GM12878 (cell line): Measurements from ENCODE around the gene ADGRG1. TPM values are rescaled to one million over a fixed set of nuclear protein-coding genes. Genes with fewer than 3 reads are reported as not detected.

Experiments
- ATAC-seq: fragments of 200-7000 bp; cut with Tn5 transposase; 3 replicates; pipeline ENCODE4 v1.9.1; 2020; ENCODE audit warnings: mild to moderate bottlenecking, moderate library complexity
- BruUV-seq: library from RNA; stranded (reverse); fragments of 400-500 nt; replicated peaks from 2 replicates; lab custom pipeline; 2021; lab: Mats Ljungman, UMichigan
- CTCF ChIA-PET: fragments of 300-600 bp; sonication (Branson Sonifier 250); formaldehyde crosslinking; extraction: SDS; loops from one replicate; lab custom pipeline; 2021; ENCODE audit warnings: inconsistent platforms; lab: Yijun Ruan, JAX
- POLR2A ChIA-PET: fragments of 350-600 bp; formaldehyde crosslinking; extraction: SDS; loops from one replicate; lab custom pipeline; 2021; ENCODE audit warnings: inconsistent platforms; lab: Charles Lee
- RAD21 ChIA-PET: fragments of 300-600 bp; sonication (Branson Sonifier 250); formaldehyde crosslinking; loops from one replicate; lab custom pipeline; 2023; ENCODE audit warnings: antibody characterized with exemption; ENCODE audit not compliant: unreplicated experiment; lab: Charles Lee
- SMC1A ChIA-PET: fragments of 300-600 bp; sonication (Branson Sonifier 250); formaldehyde crosslinking; loops from one replicate; lab custom pipeline; 2023; ENCODE audit not compliant: unreplicated experiment, uncharacterized antibody; lab: Charles Lee
- DNase-seq: peaks from one replicate; pipeline ENCODE4 v3.0.0-alpha.2; 2011; ENCODE audit warnings: low read depth, low spot score
- FAIRE-seq: peaks from 3 replicates; lab custom pipeline; 2011; peaks lifted over from hg19 to GRCh38; lab: Jason Lieb, UNC
- H2AFZ ChIP-seq: 2 replicates; pipeline ENCODE4 v1.6.0; 2011; ENCODE audit warnings: low read depth, low read length, control low read depth; ENCODE audit not compliant: control insufficient read depth
- H3K27ac ChIP-seq: 2 replicates; pipeline ENCODE4 v1.5.1; 2011; ENCODE audit warnings: control low read depth; ENCODE audit not compliant: control insufficient read depth, insufficient read depth
- H3K27me3 ChIP-seq, 2 experiments: replicated peaks in 1 of 2; 2 replicates each; pipeline versions ENCODE4 v1.6.0 to v1.6.1; 2011; ENCODE audit warnings: low read length in 1 of 2; ENCODE audit not compliant: control insufficient read depth in 2 of 2, insufficient read depth in 2 of 2
- H3K36me3 ChIP-seq, 2 experiments: 2 replicates each; pipeline ENCODE4 v1.5.1; 2011; ENCODE audit warnings: low read length in 1 of 2; ENCODE audit not compliant: control insufficient read depth in 2 of 2, insufficient read depth in 2 of 2
- H3K4me1 ChIP-seq: 2 replicates; pipeline ENCODE4 v1.6.1; 2011; ENCODE audit warnings: mild to moderate bottlenecking, low read length, moderate library complexity, mixed read lengths; ENCODE audit not compliant: control insufficient read depth, insufficient read depth
- H3K4me2 ChIP-seq: 2 replicates; pipeline ENCODE4 v1.6.0; 2011; ENCODE audit warnings: control low read depth; ENCODE audit not compliant: control insufficient read depth, insufficient read depth
- H3K4me3 ChIP-seq: fragments of 200-600 bp; sonication (generic); 2 replicates; pipeline ENCODE4 v1.5.1; 2016
- H3K79me2 ChIP-seq: 2 replicates; pipeline ENCODE4 v1.6.0; 2011; ENCODE audit warnings: low read length; ENCODE audit not compliant: control insufficient read depth, insufficient read depth
- H3K9ac ChIP-seq: 2 replicates; pipeline ENCODE4 v1.8.0; 2011; ENCODE audit warnings: low read length, control low read depth, mixed read lengths; ENCODE audit not compliant: control insufficient read depth, insufficient read depth
- H3K9me3 ChIP-seq: replicated peaks from 3 replicates; pipeline ENCODE4 v1.5.1; 2011; ENCODE audit warnings: mild to moderate bottlenecking, low read length; ENCODE audit not compliant: control insufficient read depth, insufficient read depth
- H4K20me1 ChIP-seq: 2 replicates; pipeline ENCODE4 v1.6.0; 2011; ENCODE audit not compliant: control insufficient read depth, insufficient read depth
- BHLHE40 ChIP-seq, 2 experiments: fragments of 450-650 bp in 1 of 2; IDR thresholded peaks; 2 replicates each; pipeline ENCODE4 v1.6.1; 2011 to 2017; ENCODE audit warnings: low read depth in 2 of 2, borderline replicate concordance in 1 of 2, improper control_type of control experiment in 1 of 2, low read length in 1 of 2, mild to moderate bottlenecking in 1 of 2
- CHD2 ChIP-seq: IDR thresholded peaks from 2 replicates; pipeline ENCODE4 v1.6.1; 2011; ENCODE audit warnings: low read depth, low read length, improper control_type of control experiment, borderline replicate concordance
- E2F4 ChIP-seq: IDR thresholded peaks from 2 replicates; pipeline ENCODE4 v1.6.1; 2012; ENCODE audit warnings: low read depth, low read length, improper control_type of control experiment
- E4F1 ChIP-seq: fragments of 450-650 bp; IDR thresholded peaks from 2 replicates; pipeline ENCODE4 v1.6.1; 2018; ENCODE audit warnings: borderline replicate concordance, mild to moderate bottlenecking; ENCODE audit not compliant: partially characterized antibody
- EED ChIP-seq: sonication (generic); IDR thresholded peaks from 2 replicates; pipeline ENCODE4 v1.6.1; 2016; ENCODE audit warnings: antibody characterized with exemption, low read depth
- HDAC6 ChIP-seq: fragments of 200-600 bp; sonication (generic); IDR thresholded peaks from one replicate; pipeline ENCODE4 v1.8.0; 2017; ENCODE audit warnings: antibody characterized with exemption; ENCODE audit not compliant: unreplicated experiment
- KAT2A ChIP-seq: conservative IDR thresholded peaks from 2 replicates; pipeline ENCODE4 v1.6.1; 2011; ENCODE audit warnings: low read depth, low read length; ENCODE audit not compliant: control insufficient read depth
- MEF2B ChIP-seq: fragments of 450-650 bp; IDR thresholded peaks from 2 replicates; pipeline ENCODE4 v1.6.1; 2018; ENCODE audit warnings: mild to moderate bottlenecking, moderate library complexity; ENCODE audit not compliant: partially characterized antibody, poor library complexity, severe bottlenecking
- NFYA ChIP-seq: IDR thresholded peaks from 2 replicates; pipeline ENCODE4 v1.6.1; 2011; ENCODE audit warnings: low read depth, mild to moderate bottlenecking, low read length, improper control_type of control experiment, borderline replicate concordance
- TBL1XR1 ChIP-seq: IDR thresholded peaks from 2 replicates; pipeline ENCODE4 v1.6.1; 2012; ENCODE audit warnings: low read depth, low read length, improper control_type of control experiment
- TCF3 ChIP-seq: IDR thresholded peaks from 2 replicates; pipeline ENCODE4 v1.6.1; 2012; ENCODE audit warnings: low read depth, mild to moderate bottlenecking, low read length, borderline replicate concordance; ENCODE audit not compliant: insufficient read depth
- ZSCAN29 ChIP-seq: fragments of 450-650 bp; IDR thresholded peaks from 2 replicates; pipeline ENCODE4 v1.6.1; 2017; ENCODE audit warnings: mild to moderate bottlenecking, moderate library complexity
- WGBS: methylation state at CpG from one replicate; pipeline ENCODE4 v1.1.6; 2016; ENCODE audit warnings: low lambda C conversion rate; ENCODE audit not compliant: insufficient replicate concordance, insufficient coverage; ENCODE audit errors: missing lambda C conversion rate; 5-methylcytosine and 5-hydroxymethylcytosine counted together
- in situ Hi-C: fragments of 300-500 bp; cut with MboI; formaldehyde crosslinking; loops from 9 replicates; pipeline ENCODE4 v1.14.3; 2018; ENCODE audit warnings: mixed read lengths
- intact Hi-C: fragments of 100-400 bp; cut with micrococcal nuclease; formaldehyde crosslinking; loops from one replicate; pipeline ENCODE4 v1.14.2; 2022; ENCODE audit not compliant: unreplicated experiment
- polyA plus RNA-seq, 11 experiments: library from polyadenylated mRNA; depleted of rRNA in 4 of 11; unstranded in 6 of 11; stranded (reverse) in 5 of 11; fragments of >200 nt; fragmentation: Nextera tagmentation in 4 of 11; fragmentation: Illumina TruSeq in 1 of 11; extraction: Ambion mirVana in 4 of 11; extraction: Trizol in 1 of 11; gene quantifications; 1 replicate in 1 of 11; 2 replicates in 10 of 11; pipeline versions ENCODE4 v1.2.1 to v1.2.3, GENCODE V29; 2011 to 2016; ENCODE audit warnings: inconsistent platforms in 2 of 11, missing spikeins in 2 of 11, low read depth in 1 of 11
- total RNA-seq, 4 experiments: library from RNA; depleted of rRNA in 3 of 4; stranded (reverse); fragments of >200 nt in 3 of 4; fragmentation: Illumina TruSeq in 1 of 4; extraction: Trizol in 1 of 4; gene quantifications; 2 replicates each; pipeline versions ENCODE4 v1.2.1 to v1.2.3, GENCODE V29; 2013 to 2021
- TF ChIP-seq, protein P1 (sequence below): IDR thresholded peaks from 2 replicates; pipeline ENCODE4 v1.6.1; 2011; ENCODE audit warnings: mild to moderate bottlenecking, low read depth, low read length, moderate library complexity; ENCODE audit not compliant: insufficient replicate concordance

Gene ADGRG1
- total and polyA plus RNA-seq, 10 of the 15 experiments (the other 5 are each of a cell fraction or from before 2014, with no cell fraction given), result 0.07 to 2.0 (median 0.75) TPM

- intact Hi-C loops, result no loop called here
- Histone ChIP-seq H4K20me1 (no peaks in the 10 kb centered on the region), H3K27ac (no peak overlapping the region), H3K36me3 (no peaks in the 10 kb centered on the region), H2AFZ (no peak overlapping the region), H3K9me3 (no peaks in the 10 kb centered on the region), H3K4me1 (no peaks in the 10 kb centered on the region; the same call in 1 of the 2 replicates), H3K4me2 (no peak overlapping the region), H3K4me3 (no peak overlapping the region), H3K27me3 (no peaks in the 10 kb centered on the region), H3K79me2 (no peaks in the 10 kb centered on the region), H3K9ac (no peak overlapping the region)
- WGBS, result 38% methylated on average over 8 of the region's 8 CpGs
- no TSS peak for BruUV-seq
- ATAC-seq, result no peak
- no peak for FAIRE-seq
- in situ Hi-C loops, result no loop called here
- no peak for DNase-seq
- ChIA-PET SMC1A (no interaction called here), CTCF (interaction anchor here (0.7 to 0.8 kb wide), 2 partner anchors 12 to 29 kb away, joined by 3 read pairs; no protein-coding TSS in a partner anchor), POLR2A (no interaction called here), RAD21 (interaction anchor here (1.7 kb wide), 1 partner anchor 28 kb away, joined by 3 read pairs; no protein-coding TSS in a partner anchor)
- TF ChIP-seq TCF3 (no peak), E4F1 (no peak), KAT2A (no peak), E2F4 (no peak), ZSCAN29 (no peak), BHLHE40 (IDR thresholded peaks at IDR 0.05; ENCODE audit: borderline replicate concordance in 1 of 2, low read depth in 2 of 2, low read length in 1 of 2) (no peak), NFYA (no peak), CHD2 (no peak), HDAC6 (no peak), EED (no peak), MEF2B (no peak), TBL1XR1 (no peak)
- TF ChIP-seq, protein P1, sequence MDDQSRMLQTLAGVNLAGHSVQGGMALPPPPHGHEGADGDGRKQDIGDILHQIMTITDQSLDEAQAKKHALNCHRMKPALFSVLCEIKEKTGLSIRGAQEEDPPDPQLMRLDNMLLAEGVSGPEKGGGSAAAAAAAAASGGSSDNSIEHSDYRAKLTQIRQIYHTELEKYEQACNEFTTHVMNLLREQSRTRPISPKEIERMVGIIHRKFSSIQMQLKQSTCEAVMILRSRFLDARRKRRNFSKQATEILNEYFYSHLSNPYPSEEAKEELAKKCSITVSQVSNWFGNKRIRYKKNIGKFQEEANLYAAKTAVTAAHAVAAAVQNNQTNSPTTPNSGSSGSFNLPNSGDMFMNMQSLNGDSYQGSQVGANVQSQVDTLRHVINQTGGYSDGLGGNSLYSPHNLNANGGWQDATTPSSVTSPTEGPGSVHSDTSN, result no peak
Observed at GRCh38 chr16:57619133-57619605, 9.3 kb upstream of the ADGRG1 start.
